Colon (tissue), 2 donors: Measurements from ENCODE around the gene FAM181B.
"Not testable (repeated sequence)": the region's sequence is repeated elsewhere in the genome, so short reads cannot be mapped to it uniquely, and the experiment has no call there.

ENCODE experiments used
- FAIRE-seq: peaks from 2 replicates; lab custom pipeline; 2012; peaks lifted over from hg19 to GRCh38; lab: Jason Lieb, UNC
- donor health status: control.
- donor health status: control.

The FAM181B gene

GRCh38 chr11:82732734-82733443, 775 bp downstream of the FAM181B start:
- FAIRE-seq = no peak

- FAIRE-seq = no peak
Observed at GRCh38 chr11:82732348-82732733, 1.3 kb downstream of the FAM181B start.

GRCh38 chr11:82731691-82732277, 1.9 kb downstream of the FAM181B start:
- no peak for FAIRE-seq

- no peak for FAIRE-seq
Observed at GRCh38 chr11:82730754-82731153, 2.9 kb downstream of the FAM181B start.

GRCh38 chr11:82730286-82730685, 3.4 kb downstream of the FAM181B start:
- no peak for FAIRE-seq

GRCh38 chr11:82724026-82724425, 9.6 kb downstream of the FAM181B start:
- FAIRE-seq = no peak

GRCh38 chr11:82722231-82722630, 11.4 kb downstream of the FAM181B start:
- FAIRE-seq = no peak

GRCh38 chr11:82720267-82721065, 13.2 kb downstream of the FAM181B start:
- no peak for FAIRE-seq

- FAIRE-seq = no peak
Observed at GRCh38 chr11:82719361-82720105, 14.1 kb downstream of the FAM181B start.

- no peak for FAIRE-seq
Observed at GRCh38 chr11:82718821-82719220, 14.8 kb downstream of the FAM181B start.

- FAIRE-seq = no peak
Observed at GRCh38 chr11:82718307-82718706, 15.4 kb downstream of the FAM181B start.

GRCh38 chr11:82714346-82715174, 19.1 kb downstream of the FAM181B start:
- no peak for FAIRE-seq

- no peak for FAIRE-seq
Observed at GRCh38 chr11:82711648-82712047, 22.0 kb downstream of the FAM181B start.

- no peak for FAIRE-seq
Observed at GRCh38 chr11:82703796-82704195, 29.9 kb downstream of the FAM181B start.

GRCh38 chr11:82703226-82703625, 30.4 kb downstream of the FAM181B start:
- FAIRE-seq = no peak

GRCh38 chr11:82701847-82702520, 31.7 kb downstream of the FAM181B start:
- no peak for FAIRE-seq

- FAIRE-seq = no peak
Observed at GRCh38 chr11:82698576-82699352, 34.9 kb downstream of the FAM181B start.

- FAIRE-seq = no peak
Observed at GRCh38 chr11:82692981-82693380, 40.7 kb downstream of the FAM181B start.

- FAIRE-seq = not testable (repeated sequence)
Observed at GRCh38 chr11:82689347-82689746, 44.3 kb downstream of the FAM181B start.

- no peak for FAIRE-seq
Observed at GRCh38 chr11:82686211-82686610, 47.5 kb downstream of the FAM181B start.
